GM12878 (cell line): ENCODE data around the gene CCDC74B. TPM values are rescaled to one million over a fixed set of nuclear protein-coding genes. Genes with fewer than 3 reads are reported as not detected.
"Not testable (repeated sequence)": the region's sequence is repeated elsewhere in the genome, so short reads cannot be mapped to it uniquely, and the experiment has no call there.

Source experiments
- ATAC-seq: fragments of 200-7000 bp; cut with Tn5 transposase; 3 replicates; pipeline ENCODE4 v1.9.1; 2020; ENCODE audit warnings: mild to moderate bottlenecking, moderate library complexity
- BruUV-seq: library from RNA; stranded (reverse); fragments of 400-500 nt; replicated peaks from 2 replicates; lab custom pipeline; 2021; lab: Mats Ljungman, UMichigan
- CTCF ChIA-PET: fragments of 300-600 bp; sonication (Branson Sonifier 250); formaldehyde crosslinking; extraction: SDS; loops from one replicate; lab custom pipeline; 2021; ENCODE audit warnings: inconsistent platforms; lab: Yijun Ruan, JAX
- POLR2A ChIA-PET: fragments of 350-600 bp; formaldehyde crosslinking; extraction: SDS; loops from one replicate; lab custom pipeline; 2021; ENCODE audit warnings: inconsistent platforms; lab: Charles Lee
- RAD21 ChIA-PET: fragments of 300-600 bp; sonication (Branson Sonifier 250); formaldehyde crosslinking; loops from one replicate; lab custom pipeline; 2023; ENCODE audit warnings: antibody characterized with exemption; ENCODE audit not compliant: unreplicated experiment; lab: Charles Lee
- SMC1A ChIA-PET: fragments of 300-600 bp; sonication (Branson Sonifier 250); formaldehyde crosslinking; loops from one replicate; lab custom pipeline; 2023; ENCODE audit not compliant: unreplicated experiment, uncharacterized antibody; lab: Charles Lee
- DNase-seq: peaks from one replicate; pipeline ENCODE4 v3.0.0-alpha.2; 2011; ENCODE audit warnings: low read depth, low spot score
- FAIRE-seq: peaks from 3 replicates; lab custom pipeline; 2011; peaks lifted over from hg19 to GRCh38; lab: Jason Lieb, UNC
- H2AFZ ChIP-seq: 2 replicates; pipeline ENCODE4 v1.6.0; 2011; ENCODE audit warnings: low read depth, low read length, control low read depth; ENCODE audit not compliant: control insufficient read depth
- H3K27ac ChIP-seq: 2 replicates; pipeline ENCODE4 v1.5.1; 2011; ENCODE audit warnings: control low read depth; ENCODE audit not compliant: control insufficient read depth, insufficient read depth
- H3K27me3 ChIP-seq, 2 experiments: replicated peaks in 1 of 2; 2 replicates each; pipeline versions ENCODE4 v1.6.0 to v1.6.1; 2011; ENCODE audit warnings: low read length in 1 of 2; ENCODE audit not compliant: control insufficient read depth in 2 of 2, insufficient read depth in 2 of 2
- H3K36me3 ChIP-seq, 2 experiments: 2 replicates each; pipeline ENCODE4 v1.5.1; 2011; ENCODE audit warnings: low read length in 1 of 2; ENCODE audit not compliant: control insufficient read depth in 2 of 2, insufficient read depth in 2 of 2
- H3K4me1 ChIP-seq: 2 replicates; pipeline ENCODE4 v1.6.1; 2011; ENCODE audit warnings: mild to moderate bottlenecking, low read length, moderate library complexity, mixed read lengths; ENCODE audit not compliant: control insufficient read depth, insufficient read depth
- H3K4me2 ChIP-seq: 2 replicates; pipeline ENCODE4 v1.6.0; 2011; ENCODE audit warnings: control low read depth; ENCODE audit not compliant: control insufficient read depth, insufficient read depth
- H3K4me3 ChIP-seq: fragments of 200-600 bp; sonication (generic); 2 replicates; pipeline ENCODE4 v1.5.1; 2016
- H3K79me2 ChIP-seq: 2 replicates; pipeline ENCODE4 v1.6.0; 2011; ENCODE audit warnings: low read length; ENCODE audit not compliant: control insufficient read depth, insufficient read depth
- H3K9ac ChIP-seq: 2 replicates; pipeline ENCODE4 v1.8.0; 2011; ENCODE audit warnings: low read length, control low read depth, mixed read lengths; ENCODE audit not compliant: control insufficient read depth, insufficient read depth
- H3K9me3 ChIP-seq: replicated peaks from 3 replicates; pipeline ENCODE4 v1.5.1; 2011; ENCODE audit warnings: mild to moderate bottlenecking, low read length; ENCODE audit not compliant: control insufficient read depth, insufficient read depth
- H4K20me1 ChIP-seq: 2 replicates; pipeline ENCODE4 v1.6.0; 2011; ENCODE audit not compliant: control insufficient read depth, insufficient read depth
- CBFB ChIP-seq: IDR thresholded peaks from 2 replicates; pipeline ENCODE4 v1.6.1; 2016; ENCODE audit warnings: antibody characterized with exemption, low read depth
- CEBPB ChIP-seq, 2 experiments: fragments of 150-350 bp in 1 of 2; IDR thresholded peaks; 2 replicates each; pipeline ENCODE4 v1.6.1; 2012 to 2014; ENCODE audit warnings: low read depth in 2 of 2, low read length in 2 of 2, borderline replicate concordance in 1 of 2, inconsistent platforms in 1 of 2
- FOS ChIP-seq: IDR thresholded peaks from 3 replicates; pipeline ENCODE4 v1.6.1; 2011; ENCODE audit warnings: borderline replicate concordance; ENCODE audit not compliant: insufficient read length; ENCODE audit errors: extremely low read depth
- GATAD2B ChIP-seq: fragments of 450-650 bp; conservative IDR thresholded peaks from 2 replicates; pipeline ENCODE4 v1.6.1; 2017; ENCODE audit warnings: low read depth, mild to moderate bottlenecking, moderate library complexity
- HDAC6 ChIP-seq: fragments of 200-600 bp; sonication (generic); IDR thresholded peaks from one replicate; pipeline ENCODE4 v1.8.0; 2017; ENCODE audit warnings: antibody characterized with exemption; ENCODE audit not compliant: unreplicated experiment
- IKZF2 ChIP-seq, 2 experiments: fragments of 450-650 bp; IDR thresholded peaks; 2 replicates each; pipeline ENCODE4 v1.6.1; 2017; ENCODE audit warnings: mild to moderate bottlenecking in 2 of 2, moderate library complexity in 2 of 2
- MYC ChIP-seq: IDR thresholded peaks from 2 replicates; pipeline ENCODE4 v1.6.1; 2011; ENCODE audit warnings: mild to moderate bottlenecking, low read length, moderate library complexity, inconsistent platforms; ENCODE audit not compliant: insufficient read depth, insufficient replicate concordance, insufficient read length, severe bottlenecking
- NBN ChIP-seq: fragments of 450-650 bp; IDR thresholded peaks from 2 replicates; pipeline ENCODE4 v1.6.1; 2016
- POLR2A ChIP-seq: IDR thresholded peaks from 2 replicates; pipeline ENCODE4 v1.6.1; 2011; ENCODE audit warnings: low read depth, mild to moderate bottlenecking, low read length
- RB1 ChIP-seq: fragments of 450-650 bp; formaldehyde crosslinking; IDR thresholded peaks from 2 replicates; pipeline ENCODE4 v1.6.1; 2017; ENCODE audit warnings: mild to moderate bottlenecking, borderline replicate concordance
- RUNX3 ChIP-seq: IDR thresholded peaks from 2 replicates; pipeline ENCODE4 v1.6.1; 2012; ENCODE audit warnings: low read length, inconsistent platforms
- TAF1 ChIP-seq: IDR thresholded peaks from 2 replicates; pipeline ENCODE4 v1.6.1; 2011; ENCODE audit warnings: mild to moderate bottlenecking, low read depth, low read length, borderline replicate concordance
- ZNF274 ChIP-seq: IDR thresholded peaks from one replicate; pipeline ENCODE4 v1.8.0; 2011; ENCODE audit not compliant: insufficient read length, insufficient read depth
- ZNF592 ChIP-seq: fragments of 450-650 bp; IDR thresholded peaks from 2 replicates; pipeline ENCODE4 v1.6.1; 2017; ENCODE audit warnings: mild to moderate bottlenecking, moderate library complexity
- ZNF622 ChIP-seq: fragments of 450-650 bp; IDR thresholded peaks from 2 replicates; pipeline ENCODE4 v1.6.1; 2017; ENCODE audit warnings: mild to moderate bottlenecking, inconsistent platforms
- WGBS: methylation state at CpG from one replicate; pipeline ENCODE4 v1.1.6; 2016; ENCODE audit warnings: low lambda C conversion rate; ENCODE audit not compliant: insufficient replicate concordance, insufficient coverage; ENCODE audit errors: missing lambda C conversion rate; 5-methylcytosine and 5-hydroxymethylcytosine counted together
- in situ Hi-C: fragments of 300-500 bp; cut with MboI; formaldehyde crosslinking; loops from 9 replicates; pipeline ENCODE4 v1.14.3; 2018; ENCODE audit warnings: mixed read lengths
- intact Hi-C: fragments of 100-400 bp; cut with micrococcal nuclease; formaldehyde crosslinking; loops from one replicate; pipeline ENCODE4 v1.14.2; 2022; ENCODE audit not compliant: unreplicated experiment
- polyA plus RNA-seq, 11 experiments: library from polyadenylated mRNA; depleted of rRNA in 4 of 11; unstranded in 6 of 11; stranded (reverse) in 5 of 11; fragments of >200 nt; fragmentation: Nextera tagmentation in 4 of 11; fragmentation: Illumina TruSeq in 1 of 11; extraction: Ambion mirVana in 4 of 11; extraction: Trizol in 1 of 11; gene quantifications; 1 replicate in 1 of 11; 2 replicates in 10 of 11; pipeline versions ENCODE4 v1.2.1 to v1.2.3, GENCODE V29; 2011 to 2016; ENCODE audit warnings: inconsistent platforms in 2 of 11, missing spikeins in 2 of 11, low read depth in 1 of 11
- total RNA-seq, 4 experiments: library from RNA; depleted of rRNA in 3 of 4; stranded (reverse); fragments of >200 nt in 3 of 4; fragmentation: Illumina TruSeq in 1 of 4; extraction: Trizol in 1 of 4; gene quantifications; 2 replicates each; pipeline versions ENCODE4 v1.2.1 to v1.2.3, GENCODE V29; 2013 to 2021

CCDC74B gene
- total and polyA plus RNA-seq, 10 of the 15 experiments (the other 5 are each of a cell fraction or from before 2014, with no cell fraction given) = 0.52 to 21.2 (median 9.7) TPM

GRCh38 chr2:130191319-130191718, 46.4 kb upstream of the CCDC74B start:
- H3K27ac ChIP-seq, in situ Hi-C loops, H2AFZ ChIP-seq, intact Hi-C loops, H3K79me2 ChIP-seq, CTCF ChIA-PET, H4K20me1 ChIP-seq, H3K9me3 ChIP-seq, H3K4me2 ChIP-seq, H3K36me3 ChIP-seq, FAIRE-seq, H3K27me3 ChIP-seq, RAD21 ChIA-PET, H3K9ac ChIP-seq, BruUV-seq, H3K4me3 ChIP-seq, POLR2A ChIA-PET, H3K4me1 ChIP-seq, ATAC-seq, DNase-seq: not testable (repeated sequence)
- SMC1A ChIA-PET = interaction anchor here (0.8 to 1.3 kb wide), 2 partner anchors 20 to 144 kb away, joined by 3 read pairs; no protein-coding TSS in a partner anchor
- WGBS = 97% methylated on average over 6 of the region's 6 CpGs

GRCh38 chr2:130190237-130190636, 45.3 kb upstream of the CCDC74B start:
- Histone ChIP-seq H3K27me3 (no peaks in the 10 kb centered on the region), H3K4me1 (no peaks in the 10 kb centered on the region), H3K9ac (no peak overlapping the region), H3K79me2 (no peaks in the 10 kb centered on the region), H3K27ac (no peak overlapping the region), H3K4me3 (no peak overlapping the region), H2AFZ (no peak overlapping the region), H4K20me1 (no peaks in the 10 kb centered on the region), H3K4me2 (no peak overlapping the region), H3K9me3 (no peaks in the 10 kb centered on the region), H3K36me3 (no peaks in the 10 kb centered on the region)
- FAIRE-seq (no peak), DNase-seq (no peak), ATAC-seq (no peak)
- RAD21 ChIA-PET = no interaction called here
- CTCF ChIA-PET = no interaction called here
- WGBS = 92% methylated on average over 14 of the region's 15 CpGs
- in situ Hi-C loops = no loop called here
- SMC1A ChIA-PET = no interaction called here
- intact Hi-C loops = no loop called here
- no peak for TF ChIP-seq RUNX3
- TF ChIP-seq NBN = no peak
- no peak for TF ChIP-seq FOS
- TF ChIP-seq ZNF622 = no peak
- no peak for TF ChIP-seq RB1
- no peak for TF ChIP-seq ZNF274
- no peak for TF ChIP-seq CEBPB (IDR thresholded peaks at IDR 0.05; ENCODE audit: borderline replicate concordance in 1 of 2, low read depth in 2 of 2, low read length in 2 of 2)
- no peak for TF ChIP-seq HDAC6
- TF ChIP-seq ZNF592 = no peak
- no peak for TF ChIP-seq GATAD2B
- no peak for TF ChIP-seq MYC
- no peak for TF ChIP-seq POLR2A
- TF ChIP-seq IKZF2 (IDR thresholded peaks at IDR 0.05) = no peak
- TF ChIP-seq TAF1 = no peak
- no peak for TF ChIP-seq CBFB
- POLR2A ChIA-PET = no interaction called here
- no TSS peak for BruUV-seq
